SK-N-SH treated with all-trans-retinoic acid at 6 μM for 48 hours (cell line): ENCODE measurements around the gene TBC1D3B.

ENCODE experiments used
- ARNTL ChIP-seq: fragments of 450-650 bp; formaldehyde crosslinking; IDR thresholded peaks from 2 replicates; pipeline ENCODE4 v1.5.0; 2020; ENCODE audit warnings: low read depth, mild to moderate bottlenecking, moderate library complexity, borderline replicate concordance
- CSDC2 ChIP-seq: fragments of 250-450 bp; sonication (Bioruptor Pico); IDR thresholded peaks from 2 replicates; pipeline ENCODE4 v1.5.0; 2020; ENCODE audit warnings: mild to moderate bottlenecking, moderate library complexity
- ESRRG ChIP-seq: fragments of 250-450 bp; sonication (Bioruptor Pico); IDR thresholded peaks from 2 replicates; pipeline ENCODE4 v1.6.1; 2021; ENCODE audit warnings: mild to moderate bottlenecking
- ISL1 ChIP-seq: fragments of 250-450 bp; sonication (Bioruptor Pico); IDR thresholded peaks from 2 replicates; pipeline ENCODE4 v2.1.2; 2022; ENCODE audit warnings: mild to moderate bottlenecking, moderate library complexity
- RARB ChIP-seq: fragments of 250-450 bp; sonication (Bioruptor Pico); IDR thresholded peaks from 2 replicates; pipeline ENCODE4 v1.8.0; 2021; ENCODE audit warnings: mild to moderate bottlenecking, moderate library complexity
- TOX ChIP-seq: fragments of 250-450 bp; sonication (Bioruptor Pico); IDR thresholded peaks from 2 replicates; pipeline ENCODE4 v1.8.0; 2021; ENCODE audit warnings: mild to moderate bottlenecking, moderate library complexity, borderline replicate concordance
- ZC3H10 ChIP-seq: fragments of 250-450 bp; sonication (Bioruptor Pico); IDR thresholded peaks from 2 replicates; pipeline ENCODE4 v1.5.1; 2021; ENCODE audit warnings: mild to moderate bottlenecking, moderate library complexity
- ZFP3 ChIP-seq: fragments of 250-450 bp; sonication (Bioruptor Pico); IDR thresholded peaks from 2 replicates; pipeline ENCODE4 v1.5.0; 2020; ENCODE audit warnings: mild to moderate bottlenecking, moderate library complexity
- ZNF565 ChIP-seq: fragments of 450-650 bp; formaldehyde crosslinking; conservative IDR thresholded peaks from 2 replicates; pipeline ENCODE4 v1.5.0; 2020; ENCODE audit warnings: low read depth, mild to moderate bottlenecking, moderate library complexity
- ZNF70 ChIP-seq: fragments of 450-650 bp; formaldehyde crosslinking; IDR thresholded peaks from 2 replicates; pipeline ENCODE4 v1.5.0; 2020; ENCODE audit warnings: mild to moderate bottlenecking, moderate library complexity
- TF ChIP-seq, protein P1 (sequence below): fragments of 250-450 bp; sonication (Bioruptor Pico); IDR thresholded peaks from 2 replicates; pipeline ENCODE4 v1.5.1; 2021; ENCODE audit warnings: mild to moderate bottlenecking, moderate library complexity

DNA sequence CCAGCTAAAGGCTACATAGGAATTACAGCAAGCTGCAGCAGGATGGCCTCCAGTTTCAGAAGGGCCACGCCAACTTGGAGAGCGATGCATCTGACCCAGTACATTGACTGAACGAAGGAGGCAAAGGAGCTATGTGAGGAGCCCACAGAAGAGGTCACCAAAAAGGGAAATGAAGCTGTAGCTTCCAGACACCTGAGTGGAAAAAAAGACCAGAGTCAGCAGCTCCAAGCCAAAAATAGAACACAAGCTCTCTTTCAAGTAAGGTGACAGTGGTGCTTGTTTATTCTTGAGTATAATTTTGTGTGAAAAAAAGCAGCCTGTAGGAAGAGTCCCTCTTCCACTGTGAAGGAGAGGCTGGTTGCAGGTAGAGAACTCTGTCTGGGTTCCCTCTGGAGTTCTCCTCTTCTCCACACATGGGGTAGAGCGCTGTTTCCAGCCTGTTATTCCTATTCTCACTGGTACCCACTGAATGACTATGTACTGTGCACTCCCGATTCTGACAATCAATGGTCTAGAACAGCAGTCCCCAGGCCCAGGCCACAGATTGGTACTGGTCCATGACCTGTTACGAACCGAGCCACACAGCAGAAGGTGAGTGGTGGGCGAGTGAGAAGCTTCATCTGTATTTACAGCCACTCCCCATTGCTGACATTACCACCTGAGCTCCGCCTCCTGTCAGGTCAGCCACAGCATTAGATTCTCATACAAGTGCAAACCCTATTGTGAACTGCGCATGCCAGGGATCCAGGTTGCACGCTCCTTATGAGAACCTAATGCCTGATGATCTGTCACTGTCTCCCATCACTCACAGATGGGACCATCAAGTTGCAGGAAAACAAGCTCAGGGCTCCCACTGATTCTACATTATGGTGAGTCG lies 57.7 kb downstream of the TBC1D3B start:
- TF ChIP-seq ESRRG (CRISPR knock-in tag) (no peak), ZNF70 (CRISPR knock-in tag) (no peak), ZNF565 (no peak), RARB (no peak), ZC3H10 (no peak), ARNTL (CRISPR knock-in tag) (no peak), ISL1 (CRISPR knock-in tag) (no peak), CSDC2 (CRISPR knock-in tag) (no peak), TOX (no peak), ZFP3 (CRISPR knock-in tag) (no peak)
- TF ChIP-seq, protein P1, sequence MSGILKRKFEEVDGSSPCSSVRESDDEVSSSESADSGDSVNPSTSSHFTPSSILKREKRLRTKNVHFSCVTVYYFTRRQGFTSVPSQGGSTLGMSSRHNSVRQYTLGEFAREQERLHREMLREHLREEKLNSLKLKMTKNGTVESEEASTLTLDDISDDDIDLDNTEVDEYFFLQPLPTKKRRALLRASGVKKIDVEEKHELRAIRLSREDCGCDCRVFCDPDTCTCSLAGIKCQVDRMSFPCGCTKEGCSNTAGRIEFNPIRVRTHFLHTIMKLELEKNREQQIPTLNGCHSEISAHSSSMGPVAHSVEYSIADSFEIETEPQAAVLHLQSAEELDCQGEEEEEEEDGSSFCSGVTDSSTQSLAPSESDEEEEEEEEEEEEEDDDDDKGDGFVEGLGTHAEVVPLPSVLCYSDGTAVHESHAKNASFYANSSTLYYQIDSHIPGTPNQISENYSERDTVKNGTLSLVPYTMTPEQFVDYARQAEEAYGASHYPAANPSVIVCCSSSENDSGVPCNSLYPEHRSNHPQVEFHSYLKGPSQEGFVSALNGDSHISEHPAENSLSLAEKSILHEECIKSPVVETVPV (CRISPR knock-in tag) = no peak
